Endothelial cell of hepatic sinusoid (primary cell): ENCODE results near the gene SLC15A3.

Source experiments
- in situ Hi-C: cut with HindIII; loops from 2 replicates; pipeline ENCODE4 v1.10.0; 2017; ENCODE audit warnings: low sequenced_read_pairs

The SLC15A3 gene

GRCh38 chr11:60899046-60899936 lies 52.7 kb downstream of the SLC15A3 start:
- in situ Hi-C loops = loop anchor here (5.0 kb wide), 2 partner anchors 72 to 127 kb away; no protein-coding TSS in a partner anchor

GRCh38 chr11:60897496-60897895 lies 54.5 kb downstream of the SLC15A3 start:
- in situ Hi-C loops = loop anchor here (5.0 kb wide), 2 partner anchors 70 to 125 kb away; no protein-coding TSS in a partner anchor

- in situ Hi-C loops = loop anchor here (5.0 kb wide), 2 partner anchors 68 to 123 kb away; no protein-coding TSS in a partner anchor
Observed at GRCh38 chr11:60895687-60896086, 56.3 kb downstream of the SLC15A3 start.

- in situ Hi-C loops = no loop called here
Observed at GRCh38 chr11:60891103-60891741, 60.8 kb downstream of the SLC15A3 start.

GRCh38 chr11:60890696-60891095 lies 61.3 kb downstream of the SLC15A3 start:
- in situ Hi-C loops = no loop called here

- in situ Hi-C loops = no loop called here
Observed at GRCh38 chr11:60889869-60890311, 62.1 kb downstream of the SLC15A3 start.

GRCh38 chr11:60887556-60887955 lies 64.4 kb downstream of the SLC15A3 start:
- in situ Hi-C loops = no loop called here
